Myocyte (in vitro differentiated cells): ENCODE results near the gene WSCD2. TPM values are rescaled to one million over a fixed set of nuclear protein-coding genes. Genes with fewer than 3 reads are reported as not detected.

Experiments used
- DNase-seq: peaks from one replicate; pipeline ENCODE4 v3.0.0-alpha.2; 2012; ENCODE audit warnings: low read depth
- total RNA-seq: library from RNA; depleted of rRNA; stranded (reverse); fragments of >200 nt; gene quantifications from 2 replicates; pipeline ENCODE4 v1.2.3, GENCODE V29; 2014

WSCD2 gene
- total RNA-seq, 1 donor from 2014 or later = not detected

DNA sequence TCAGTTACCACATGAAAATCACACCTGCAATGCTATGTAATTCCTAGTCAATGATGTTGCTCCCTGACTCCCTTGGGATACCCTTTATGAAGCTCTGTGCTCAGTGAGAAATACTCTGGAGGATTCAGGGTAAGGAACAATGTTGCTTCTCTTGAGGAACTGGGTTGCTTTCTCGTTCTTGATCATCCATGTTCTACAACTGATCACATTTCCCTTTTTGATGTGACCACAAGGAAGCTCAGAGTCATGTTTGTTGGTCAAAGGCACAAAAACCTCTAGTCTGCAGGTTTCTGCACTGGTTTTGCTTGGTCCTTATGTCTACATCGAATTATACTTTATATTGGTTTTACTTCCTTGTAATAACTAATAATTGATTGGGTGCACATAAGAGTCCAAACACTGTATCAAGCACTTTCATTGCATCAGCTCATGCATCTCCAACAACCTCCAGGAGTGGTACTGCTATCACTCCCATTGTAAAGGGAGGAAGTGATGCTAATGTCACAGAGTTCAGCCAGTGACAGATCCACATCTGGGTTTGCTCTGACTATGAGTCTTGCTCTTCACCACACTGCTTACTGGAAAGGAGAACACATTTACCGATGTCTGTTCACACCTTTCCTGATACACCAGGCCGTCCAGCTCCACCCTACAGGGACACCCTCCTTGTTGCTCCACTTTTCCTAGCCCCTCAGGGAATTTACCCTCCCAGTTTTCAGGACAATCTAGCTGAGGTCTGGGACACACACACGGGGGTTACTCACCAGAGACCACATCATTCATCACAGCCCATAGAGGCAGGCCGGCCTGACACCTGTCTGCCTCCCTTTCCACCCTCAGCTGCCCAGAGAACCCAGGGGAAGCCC lies 169.0 kb downstream of the WSCD2 start:
- no peak for DNase-seq

DNA sequence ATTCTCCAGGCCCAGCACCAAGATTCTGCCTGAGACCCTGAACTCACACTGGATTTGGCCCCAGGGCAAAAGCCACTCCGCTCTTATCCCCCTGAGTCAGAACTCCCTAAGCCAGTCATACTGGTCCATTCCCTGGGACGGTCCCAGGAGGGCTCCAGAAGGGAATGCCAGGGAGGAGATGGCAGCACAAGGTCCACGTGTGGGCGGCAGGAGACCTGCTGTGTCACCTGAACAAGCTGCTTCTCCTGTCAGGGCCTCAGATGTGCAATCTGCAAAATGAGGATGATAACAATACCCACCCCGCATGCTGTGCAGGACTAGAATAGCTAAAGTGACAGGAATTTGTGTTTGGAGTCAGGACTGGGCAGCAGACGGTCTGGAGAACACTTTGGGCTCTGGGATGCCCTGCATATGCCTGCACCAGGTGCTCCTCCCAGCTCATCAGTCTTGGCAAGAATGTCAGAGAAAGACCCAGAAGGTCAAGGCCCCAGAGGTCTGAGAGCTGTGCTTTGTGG lies 169.7 kb downstream of the WSCD2 start:
- DNase-seq = no peak

DNA sequence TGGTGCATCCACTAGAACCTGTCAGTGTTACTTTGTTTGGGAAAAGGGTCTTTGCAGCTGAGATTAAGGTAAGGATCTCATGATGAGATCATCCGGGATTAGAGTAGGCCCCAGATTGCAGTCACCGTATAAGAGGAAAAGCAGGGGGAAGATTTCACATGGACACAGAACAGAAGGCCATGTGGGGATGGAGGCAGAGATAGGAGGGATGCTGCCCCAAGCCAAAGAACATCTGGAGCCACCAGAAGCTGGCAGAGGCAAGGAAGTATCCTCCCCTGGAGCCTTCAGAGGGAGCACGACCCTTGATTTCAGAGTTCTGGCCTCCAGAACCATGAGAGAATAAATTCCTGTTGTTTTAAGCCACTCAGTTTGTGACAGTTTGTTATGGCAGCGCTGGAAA lies 170.4 kb downstream of the WSCD2 start:
- DNase-seq = no peak

Other genes with a start within 250 kb of the WSCD2 start
- gene CMKLR1, start 210.0 kb downstream of the WSCD2 start, total RNA-seq = 10.6 and 15.3 TPM in 2 replicates